HG03442 (cell line): Measurements from ENCODE around the gene PARD3B.

ENCODE experiments used
- ATAC-seq: cut with Tn5 transposase; IDR thresholded peaks from one replicate; pipeline ENCODE4 v1.9.1; 2021; ENCODE audit warnings: mild to moderate bottlenecking, moderate library complexity; ENCODE audit not compliant: unreplicated experiment

The PARD3B gene

GRCh38 chr2:204743393-204743960, 198.2 kb downstream of the PARD3B start:
- ATAC-seq: no peak

- ATAC-seq: no peak
These were observed 199.2 kb downstream of the PARD3B start for GRCh38 chr2:204744506-204744905.

- ATAC-seq: no peak
These were observed 203.0 kb downstream of the PARD3B start for GRCh38 chr2:204748286-204748685.

GRCh38 chr2:204749319-204749718, 204.0 kb downstream of the PARD3B start:
- ATAC-seq: no peak

- ATAC-seq: no peak
These were observed 205.1 kb downstream of the PARD3B start for GRCh38 chr2:204750389-204750788.

- ATAC-seq: no peak
These were observed 206.2 kb downstream of the PARD3B start for GRCh38 chr2:204751472-204751871.

- no peak for ATAC-seq
These were observed 208.6 kb downstream of the PARD3B start for GRCh38 chr2:204753841-204754240.

GRCh38 chr2:204754898-204755297, 209.6 kb downstream of the PARD3B start:
- ATAC-seq: no peak

- no peak for ATAC-seq
These were observed 218.9 kb downstream of the PARD3B start for GRCh38 chr2:204763974-204764703.

- no peak for ATAC-seq
These were observed 225.5 kb downstream of the PARD3B start for GRCh38 chr2:204770735-204771134.

- ATAC-seq: no peak
These were observed 226.4 kb downstream of the PARD3B start for GRCh38 chr2:204771721-204772120.

GRCh38 chr2:204772546-204772945, 227.3 kb downstream of the PARD3B start:
- no peak for ATAC-seq

GRCh38 chr2:204775766-204776165, 230.5 kb downstream of the PARD3B start:
- ATAC-seq: no peak

- ATAC-seq: no peak
These were observed 231.7 kb downstream of the PARD3B start for GRCh38 chr2:204776781-204777559.

GRCh38 chr2:204779771-204780170, 234.5 kb downstream of the PARD3B start:
- ATAC-seq: no peak

GRCh38 chr2:204781941-204782340, 236.7 kb downstream of the PARD3B start:
- ATAC-seq: no peak

- no peak for ATAC-seq
These were observed 244.8 kb downstream of the PARD3B start for GRCh38 chr2:204790076-204790475.

- no peak for ATAC-seq
These were observed 246.0 kb downstream of the PARD3B start for GRCh38 chr2:204791230-204791629.

- no peak for ATAC-seq
These were observed 249.3 kb downstream of the PARD3B start for GRCh38 chr2:204794624-204795023.

GRCh38 chr2:204795156-204795555, 249.9 kb downstream of the PARD3B start:
- no peak for ATAC-seq

- peak; percentile 90 for ATAC-seq
These were observed 251.3 kb downstream of the PARD3B start for GRCh38 chr2:204796581-204796980.

- ATAC-seq: no peak
These were observed 254.5 kb downstream of the PARD3B start for GRCh38 chr2:204799791-204800190.
